HG02981 (cell line): ENCODE measurements around the gene POLA1.

Experiments used
- ATAC-seq: cut with Tn5 transposase; IDR thresholded peaks from one replicate; pipeline ENCODE4 v1.9.1; 2021; ENCODE audit warnings: mild to moderate bottlenecking, moderate library complexity; ENCODE audit not compliant: unreplicated experiment

The POLA1 gene

GRCh38 chrX:25020905-25021449, 327.3 kb downstream of the POLA1 start:
- ATAC-seq: peak; percentile 63

- ATAC-seq: no peak
Observed at GRCh38 chrX:25022499-25023325, 329.0 kb downstream of the POLA1 start.

- no peak for ATAC-seq
Observed at GRCh38 chrX:25023908-25024307, 330.2 kb downstream of the POLA1 start.

- ATAC-seq: no peak
Observed at GRCh38 chrX:25025615-25026014, 331.9 kb downstream of the POLA1 start.

GRCh38 chrX:25026576-25026975, 332.9 kb downstream of the POLA1 start:
- no peak for ATAC-seq

- ATAC-seq: no peak
Observed at GRCh38 chrX:25028726-25029125, 335.0 kb downstream of the POLA1 start.

- no peak for ATAC-seq
Observed at GRCh38 chrX:25029288-25029825, 335.6 kb downstream of the POLA1 start.

GRCh38 chrX:25034889-25035288, 341.2 kb downstream of the POLA1 start:
- no peak for ATAC-seq

GRCh38 chrX:25039036-25039435, 345.3 kb downstream of the POLA1 start:
- ATAC-seq: no peak

- no peak for ATAC-seq
Observed at GRCh38 chrX:25043192-25043591, 349.5 kb downstream of the POLA1 start.
